ENCODE data around the gene PRMT7.

PRMT7 gene

DNA sequence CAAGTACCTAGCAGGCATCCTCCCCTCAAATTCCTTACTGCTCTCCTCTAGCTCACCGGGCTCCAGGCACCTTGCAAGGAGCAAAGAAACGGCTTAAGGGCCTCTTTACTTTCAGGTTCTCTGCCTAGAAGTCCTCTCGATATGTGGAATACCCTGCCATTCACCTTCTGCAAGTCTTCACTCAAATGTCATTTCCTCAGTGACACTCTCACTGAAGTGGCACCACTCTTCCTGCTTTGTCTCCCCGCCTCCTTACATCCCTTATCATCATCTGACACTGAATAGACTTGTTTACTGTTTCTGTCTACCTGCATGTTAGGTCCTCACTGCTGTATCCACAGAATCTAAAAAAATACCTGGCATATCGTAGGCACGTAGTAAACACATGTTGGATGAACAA lies 1.0 kb upstream of the PRMT7 start:
- no peak for DNase-seq

DNA sequence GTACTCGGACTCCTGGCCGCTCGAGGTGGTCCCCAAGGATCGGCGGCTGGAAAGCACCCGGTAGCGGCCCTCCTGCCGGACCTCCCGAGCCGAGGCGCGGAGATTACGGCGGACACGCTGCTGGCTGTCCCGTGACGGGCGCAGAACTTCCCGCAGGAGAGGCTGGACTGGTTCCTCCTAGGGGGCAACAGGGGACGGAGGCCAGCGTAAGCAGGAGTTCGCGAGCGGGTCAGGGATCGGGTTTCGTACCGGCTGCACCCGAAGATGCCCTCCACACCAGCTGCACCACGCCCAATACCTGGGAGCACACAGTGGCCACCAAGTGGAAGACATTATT lies 414 bp upstream of the PRMT7 start:
- no peak for DNase-seq

DNA sequence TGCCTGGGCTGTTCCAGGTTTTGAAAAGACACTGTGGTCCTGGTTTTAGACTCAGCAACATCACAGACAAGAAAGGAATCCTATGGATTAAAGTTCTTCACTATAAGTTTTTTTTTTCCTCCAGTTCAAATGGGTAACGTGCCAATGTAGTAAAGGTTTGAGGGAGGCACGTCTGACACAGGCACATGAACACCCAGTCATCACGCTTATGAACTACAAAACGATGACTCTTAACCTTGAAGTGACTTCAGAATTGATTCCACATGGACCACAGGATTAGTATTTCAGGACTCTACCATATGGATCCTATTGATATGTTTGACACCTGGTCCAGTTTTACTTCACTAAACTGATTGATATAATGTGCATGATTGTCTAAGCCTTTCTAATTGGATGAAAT lies 2.3 kb downstream of the PRMT7 start:
- no peak for DNase-seq

DNA sequence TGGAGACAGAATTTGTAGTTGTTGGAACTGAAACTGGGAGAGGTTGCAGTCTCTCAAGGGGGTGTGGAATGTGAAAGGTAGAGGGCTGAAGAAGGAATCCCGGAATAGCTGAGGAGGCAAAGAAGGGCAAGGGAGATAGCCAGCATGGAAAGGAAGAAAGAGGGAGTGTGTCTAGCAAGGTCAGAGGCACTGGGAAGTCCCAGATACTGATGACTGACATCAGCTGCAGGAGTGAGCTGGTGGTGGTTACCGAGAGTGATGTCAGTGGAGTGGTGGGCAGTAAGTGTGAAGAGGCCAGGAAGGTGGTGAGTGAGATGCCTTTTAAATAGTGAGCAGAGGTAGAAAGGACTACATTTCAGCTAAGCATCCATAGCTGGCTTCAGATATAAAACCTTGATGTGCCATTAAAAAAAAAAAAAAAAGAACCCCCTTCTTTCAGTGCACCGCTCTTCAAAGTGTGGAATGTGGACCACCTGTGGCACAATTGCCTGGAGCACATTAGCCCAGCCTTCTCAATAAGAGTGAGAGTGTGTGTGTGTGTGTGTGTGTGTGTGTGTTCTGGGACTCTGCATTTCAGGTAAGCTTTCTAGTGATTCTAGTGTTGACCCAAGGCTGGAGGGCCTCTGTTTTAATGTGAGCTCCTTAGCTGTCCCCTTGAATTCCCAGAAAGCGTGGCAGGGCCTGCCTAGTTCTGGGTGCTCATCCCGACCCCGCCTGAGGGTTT lies 8.5 kb downstream of the PRMT7 start:
- peak; percentile 38 for DNase-seq

DNA sequence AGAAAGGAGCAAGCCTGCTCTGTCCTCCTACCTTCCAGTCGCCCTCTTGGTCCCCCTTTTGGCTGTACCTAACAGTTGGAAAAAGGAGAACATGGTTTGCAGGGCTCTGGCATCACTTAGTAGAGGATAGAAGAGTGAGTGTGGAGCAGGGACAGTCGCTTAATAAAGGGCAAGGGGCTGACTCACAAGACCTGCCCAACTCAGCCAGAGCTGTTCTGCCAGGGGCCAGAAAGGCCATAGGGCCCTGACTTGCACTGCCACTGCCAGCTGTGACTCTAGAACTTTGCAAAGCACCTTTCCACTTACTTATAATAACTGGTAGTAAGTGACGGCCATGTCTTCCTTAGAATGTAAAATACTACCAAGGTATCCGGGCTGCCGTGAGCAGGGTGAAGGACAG lies 13.5 kb downstream of the PRMT7 start:
- no peak for DNase-seq

DNA sequence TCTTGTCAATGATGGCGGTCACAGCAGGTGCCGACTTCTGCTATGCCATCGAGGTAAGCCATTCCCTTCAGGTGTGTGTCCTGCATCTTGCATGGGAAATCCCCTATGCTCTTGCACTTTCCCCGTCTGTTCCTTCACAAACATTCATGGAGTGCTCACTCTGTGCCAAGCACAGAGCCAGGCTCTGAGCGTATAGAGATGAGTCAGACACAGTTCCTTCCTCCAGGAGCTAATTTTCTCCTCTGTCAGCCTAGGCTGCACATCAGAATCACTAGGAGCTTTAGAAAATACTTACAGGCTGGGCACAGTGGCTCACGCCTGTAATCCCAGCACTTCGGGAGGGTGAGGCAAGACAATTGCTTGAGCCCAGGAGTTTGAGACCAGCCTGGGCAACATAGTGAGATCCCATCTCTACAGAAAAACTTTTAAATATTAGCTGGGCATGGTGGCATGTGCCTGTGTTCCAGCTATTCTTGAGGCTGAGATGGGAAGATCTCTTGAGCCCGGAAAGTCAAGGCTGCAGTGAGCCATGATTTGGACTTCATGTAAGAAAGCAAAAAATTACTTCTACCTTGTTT lies 14.1 kb downstream of the PRMT7 start:
- no peak for DNase-seq

DNA sequence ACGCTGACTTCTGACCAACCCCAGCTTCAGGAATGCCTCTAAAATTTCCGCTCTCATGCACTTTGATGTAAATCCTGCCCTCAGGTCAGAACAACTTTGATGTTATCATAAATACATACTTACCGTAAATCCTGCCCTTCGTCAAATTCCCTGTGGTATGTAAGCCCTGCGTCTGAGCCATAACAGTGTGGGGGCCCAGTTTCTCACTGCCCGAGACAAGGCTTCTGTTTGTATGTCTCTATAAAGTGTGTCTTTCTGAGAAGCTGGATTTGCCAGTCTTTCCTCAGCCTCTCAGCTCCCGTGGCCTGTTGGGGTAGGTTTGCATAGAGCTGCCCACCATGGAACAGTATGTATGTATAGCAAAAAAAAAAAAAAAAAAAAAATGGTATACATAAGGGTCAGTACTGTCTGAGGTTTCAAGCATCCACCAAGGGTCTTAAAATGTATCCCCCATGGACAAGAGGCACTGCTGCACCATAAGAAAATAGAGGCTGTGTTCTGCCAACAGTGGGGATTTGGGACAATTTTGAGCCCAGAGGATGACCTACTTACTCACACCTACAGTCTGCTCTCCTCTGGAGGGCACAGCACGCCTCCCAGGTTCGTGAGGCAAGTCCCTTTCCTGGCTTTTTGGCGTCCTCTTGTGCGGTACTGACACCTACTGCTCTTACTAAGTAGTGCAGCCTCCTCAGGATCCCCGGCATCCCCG lies 17.5 kb downstream of the PRMT7 start:
- peak; percentile 75 for DNase-seq

DNA sequence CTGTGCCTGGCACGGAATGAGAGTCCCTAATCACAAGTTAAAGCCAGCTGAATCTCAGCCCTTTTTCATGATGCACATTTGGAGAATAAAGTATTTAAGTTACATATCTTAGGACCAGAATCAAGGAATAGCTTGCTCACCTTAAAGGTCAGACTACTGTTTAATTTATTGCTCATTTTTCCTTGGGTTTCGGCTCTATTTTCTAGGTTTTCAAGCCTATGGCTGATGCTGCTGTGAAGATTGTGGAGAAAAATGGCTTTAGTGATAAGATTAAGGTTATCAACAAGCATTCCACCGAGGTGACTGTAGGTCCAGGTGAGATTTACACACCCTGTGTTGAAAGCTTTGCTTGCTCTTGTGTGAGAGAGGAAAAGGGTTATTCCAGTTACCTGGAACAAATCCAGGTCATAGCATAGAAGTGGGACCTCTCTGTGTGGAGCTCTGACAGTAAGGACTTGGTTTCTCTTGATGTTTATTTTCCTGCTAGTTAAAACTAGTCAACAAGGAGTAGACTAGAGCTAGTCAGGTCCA lies 18.1 kb downstream of the PRMT7 start:
- DNase-seq: no peak

DNA sequence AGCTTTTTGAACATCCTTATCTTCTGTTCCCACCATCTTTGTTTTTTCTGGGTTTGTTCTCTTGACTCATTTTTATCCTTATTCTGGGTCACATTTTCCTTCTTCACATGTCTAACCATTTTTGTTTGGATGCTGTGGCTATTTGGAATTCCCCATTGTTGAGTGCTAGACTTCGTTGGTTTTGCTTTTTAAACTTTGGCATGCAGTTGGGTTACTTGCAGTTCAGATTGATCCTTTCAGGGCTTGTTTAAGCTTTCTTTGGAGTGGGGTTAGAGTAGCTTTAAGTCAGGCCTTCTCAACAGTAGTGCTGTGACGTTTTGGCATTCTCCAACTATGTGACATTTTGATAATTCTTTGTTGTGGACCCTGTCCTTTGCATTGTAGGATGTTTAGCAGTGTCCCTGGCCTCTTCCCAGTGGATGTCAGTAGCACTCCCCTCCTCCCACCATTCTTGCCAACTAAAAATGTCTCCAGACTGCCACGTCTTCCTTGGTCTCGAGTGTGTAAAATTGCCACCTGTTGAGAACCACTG lies 21.1 kb downstream of the PRMT7 start:
- no peak for DNase-seq

DNA sequence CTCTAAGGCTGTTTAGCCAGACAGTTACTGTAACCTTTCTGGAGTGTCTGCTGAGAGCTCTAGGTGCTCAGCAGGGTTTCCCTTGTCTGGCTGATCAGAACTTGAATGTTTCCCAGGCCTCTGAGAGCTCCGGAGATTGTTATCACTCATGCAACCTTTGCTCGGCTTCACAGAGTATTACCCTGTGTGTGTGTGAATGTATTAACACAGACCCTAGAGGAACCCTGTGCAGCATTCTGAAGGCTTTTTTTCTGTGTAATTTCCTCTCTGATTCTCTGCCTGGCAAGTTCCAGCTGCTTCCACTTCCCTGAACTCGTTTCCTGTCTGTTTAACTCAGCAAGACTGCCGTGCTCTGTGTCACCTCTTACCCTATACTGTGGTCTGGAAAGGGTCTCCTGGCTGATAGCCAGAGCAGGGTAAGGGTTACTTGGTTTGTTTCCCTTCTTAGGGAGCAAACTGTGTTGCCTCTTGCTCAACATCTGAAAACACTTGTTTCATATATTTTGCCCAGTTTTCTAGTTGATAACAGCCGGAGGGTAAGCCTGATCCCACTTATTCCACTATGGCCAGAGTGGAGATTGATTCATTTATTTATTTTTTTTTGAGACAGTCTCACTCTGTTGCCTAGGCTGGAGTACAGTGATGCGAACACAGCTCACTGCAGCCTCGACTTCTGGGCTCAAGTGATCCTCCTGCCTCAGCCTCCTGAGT lies 21.7 kb downstream of the PRMT7 start:
- no peak for DNase-seq

DNA sequence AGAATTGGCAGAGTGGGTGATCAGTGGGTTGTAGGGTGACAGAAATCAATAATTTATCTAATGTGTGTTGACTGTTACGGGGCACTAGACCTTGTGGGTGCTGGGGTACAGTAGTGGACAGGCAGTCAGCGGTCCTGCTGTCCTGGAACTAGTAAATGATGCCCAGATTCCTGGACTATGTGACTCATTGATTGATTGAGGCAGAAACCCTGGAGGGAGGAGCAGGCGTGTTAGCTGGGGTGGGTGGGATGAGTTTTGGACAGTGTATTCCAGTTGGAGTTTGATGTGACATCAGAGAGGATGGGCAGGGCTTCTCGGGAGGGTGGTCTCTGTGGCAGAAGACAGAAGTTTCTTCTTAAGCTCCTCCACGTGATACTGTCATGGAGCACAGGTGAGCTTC lies 24.4 kb downstream of the PRMT7 start:
- no peak for DNase-seq

DNA sequence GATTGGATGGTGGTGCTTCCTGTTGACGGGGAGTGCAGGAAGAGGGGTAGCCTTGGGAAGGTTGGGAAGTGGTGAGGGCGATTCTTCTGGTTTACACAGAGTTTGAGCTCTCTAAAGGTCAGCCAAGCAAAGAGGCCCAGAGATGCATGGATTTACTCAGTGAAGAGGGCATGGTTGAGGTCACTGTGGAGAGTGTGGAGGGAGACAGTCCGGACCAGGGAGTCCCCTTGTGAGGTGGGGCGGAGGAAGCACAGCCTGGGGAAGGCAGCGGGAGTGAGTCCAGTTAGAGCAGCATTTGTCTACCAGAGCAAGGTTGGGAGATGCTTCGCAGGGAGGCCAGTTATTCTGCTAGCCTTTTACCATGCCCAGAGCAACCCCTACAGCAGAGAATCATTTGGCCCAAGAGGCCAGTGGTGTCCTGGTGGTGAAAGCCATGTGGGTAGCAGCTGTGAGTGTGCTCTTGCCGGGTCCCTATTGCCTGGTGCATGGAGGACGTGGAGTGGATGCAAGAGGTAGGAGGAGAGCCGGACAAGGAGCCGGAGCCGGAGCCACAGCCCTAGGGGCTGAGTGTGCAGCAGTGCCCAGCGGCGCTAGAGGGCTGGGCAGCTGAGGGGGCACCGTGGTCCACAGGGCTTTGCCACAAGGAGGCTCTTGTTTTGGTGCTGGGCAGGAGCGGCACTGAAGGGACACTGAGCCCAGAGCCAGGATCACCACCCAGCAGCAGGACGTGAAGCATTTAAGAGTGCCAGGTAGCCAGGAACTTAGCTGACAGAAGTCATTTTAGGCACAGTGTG lies 27.7 kb downstream of the PRMT7 start:
- DNase-seq: no peak

DNA sequence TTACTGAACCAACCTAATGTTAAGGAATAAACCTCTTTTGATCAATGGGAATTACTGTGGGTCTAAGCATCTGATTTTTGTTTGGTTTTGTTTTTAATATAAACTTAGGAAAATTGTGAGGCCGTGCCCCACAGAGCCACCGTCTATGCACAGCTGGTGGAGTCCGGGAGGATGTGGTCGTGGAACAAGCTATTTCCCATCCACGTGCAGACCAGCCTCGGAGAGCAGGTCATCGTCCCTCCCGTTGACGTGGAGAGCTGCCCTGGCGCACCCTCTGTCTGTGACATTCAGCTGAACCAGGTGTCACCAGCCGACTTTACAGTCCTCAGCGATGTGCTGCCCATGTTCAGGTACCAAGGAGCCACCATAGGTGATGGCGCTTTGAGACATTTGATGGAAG lies 28.4 kb downstream of the PRMT7 start:
- no peak for DNase-seq

DNA sequence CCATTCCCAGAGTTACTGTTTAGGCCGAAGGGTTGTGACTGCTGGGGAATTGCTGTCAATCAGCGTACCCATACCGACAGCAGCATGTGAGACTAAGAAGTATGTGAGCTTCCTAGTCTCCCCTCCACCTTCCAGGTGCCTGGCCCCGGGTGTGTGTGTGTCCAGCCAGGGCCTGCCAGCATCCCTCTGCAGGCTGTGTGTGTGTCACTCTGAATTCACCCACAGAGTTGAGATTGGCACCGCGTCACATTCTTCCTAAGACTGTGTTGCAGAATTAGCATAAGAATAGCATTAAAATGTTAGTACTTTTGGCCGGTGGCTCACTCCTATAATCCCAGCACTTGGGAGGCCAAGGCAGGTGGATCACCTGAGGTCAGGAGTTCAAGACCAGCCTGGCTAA lies 31.8 kb downstream of the PRMT7 start:
- no peak for DNase-seq

DNA sequence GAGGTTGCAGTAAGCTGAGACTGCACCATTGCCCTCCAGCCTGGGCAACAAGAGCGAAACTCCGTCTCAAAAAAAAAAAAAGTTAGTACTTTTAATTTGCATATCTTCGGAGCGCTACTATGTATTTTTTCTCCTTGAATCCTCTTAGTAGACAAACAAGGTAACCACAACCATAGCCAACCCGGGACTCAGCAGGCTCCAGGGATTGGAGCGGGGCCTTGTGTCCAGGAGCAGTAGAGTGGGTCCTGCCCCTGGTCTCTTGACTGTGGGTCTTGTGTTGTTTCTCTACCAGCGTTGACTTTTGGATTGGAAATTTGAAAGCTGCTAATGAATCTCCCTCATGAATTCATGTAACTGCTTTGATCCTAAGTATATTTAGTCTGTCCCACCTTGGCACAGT lies 32.3 kb downstream of the PRMT7 start:
- DNase-seq: no peak

DNA sequence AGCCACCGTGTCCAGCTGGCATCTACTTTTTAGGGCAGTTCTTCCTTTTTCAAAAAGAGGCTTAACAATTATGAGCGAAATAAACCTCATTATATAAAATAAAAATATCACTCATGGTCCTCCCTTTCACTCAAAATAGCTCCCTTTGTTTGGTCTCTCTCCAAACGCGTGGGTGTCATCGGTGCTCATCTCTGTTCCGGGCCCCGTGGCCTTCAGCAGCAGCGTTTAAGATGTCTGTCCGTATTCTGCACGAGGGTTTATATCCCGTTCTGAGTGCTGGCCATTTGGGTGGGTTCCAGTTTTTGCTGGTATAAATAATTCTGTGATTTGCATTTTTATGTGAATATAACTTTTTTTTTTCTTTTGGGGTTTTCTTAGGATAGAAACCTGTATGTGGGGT lies 33.4 kb downstream of the PRMT7 start:
- DNase-seq: no peak

DNA sequence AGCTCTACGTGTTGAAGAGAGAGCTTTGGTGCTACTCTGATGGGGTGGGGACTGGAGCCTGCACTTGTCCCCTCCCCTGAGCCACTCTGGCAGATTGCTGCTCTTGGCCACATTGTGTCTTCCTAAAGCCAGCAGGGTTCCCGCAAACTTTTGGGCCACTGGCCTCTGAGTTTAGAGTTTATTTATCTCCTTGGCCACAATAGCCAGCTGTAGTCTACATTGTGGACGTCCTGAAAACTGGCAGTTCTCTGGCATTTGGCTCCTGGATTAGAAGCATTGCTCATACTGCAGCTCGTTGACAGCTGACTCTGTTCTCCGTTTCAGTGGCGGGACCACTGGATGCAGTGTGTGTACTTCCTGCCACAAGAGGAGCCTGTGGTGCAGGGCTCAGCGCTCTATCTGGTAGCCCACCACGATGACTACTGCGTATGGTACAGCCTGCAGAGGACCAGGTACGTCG lies 34.6 kb downstream of the PRMT7 start:
- DNase-seq: no peak

DNA sequence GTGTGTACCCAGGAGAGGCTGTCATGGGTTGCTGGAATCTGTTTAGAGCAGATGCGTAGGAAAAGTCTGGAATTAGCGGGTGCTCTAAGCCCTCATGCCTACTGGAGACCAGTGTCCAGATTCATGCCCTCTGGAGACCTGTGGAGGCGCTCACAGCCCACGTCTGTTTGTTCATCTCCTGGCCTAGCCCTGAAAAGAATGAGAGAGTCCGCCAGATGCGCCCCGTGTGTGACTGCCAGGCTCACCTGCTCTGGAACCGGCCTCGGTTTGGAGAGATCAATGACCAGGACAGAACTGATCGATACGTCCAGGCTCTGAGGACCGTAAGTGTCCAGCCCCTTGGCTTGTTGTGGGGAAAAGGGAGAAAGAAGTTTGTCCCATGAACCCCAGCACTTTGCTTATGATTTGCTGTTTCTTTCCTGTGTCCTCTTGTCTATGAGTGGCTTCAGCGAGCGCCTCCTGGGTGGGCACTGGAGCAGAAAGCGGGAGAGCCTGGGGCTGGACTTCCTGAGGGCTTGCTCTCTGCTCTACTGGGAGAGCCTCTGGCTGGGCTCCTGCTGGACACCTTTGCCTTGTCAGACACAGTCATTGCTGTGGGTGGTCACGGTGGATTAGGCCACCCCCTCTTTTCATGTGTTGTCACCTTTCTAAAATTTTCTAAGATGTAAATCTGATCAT lies 35.3 kb downstream of the PRMT7 start:
- no peak for DNase-seq

DNA sequence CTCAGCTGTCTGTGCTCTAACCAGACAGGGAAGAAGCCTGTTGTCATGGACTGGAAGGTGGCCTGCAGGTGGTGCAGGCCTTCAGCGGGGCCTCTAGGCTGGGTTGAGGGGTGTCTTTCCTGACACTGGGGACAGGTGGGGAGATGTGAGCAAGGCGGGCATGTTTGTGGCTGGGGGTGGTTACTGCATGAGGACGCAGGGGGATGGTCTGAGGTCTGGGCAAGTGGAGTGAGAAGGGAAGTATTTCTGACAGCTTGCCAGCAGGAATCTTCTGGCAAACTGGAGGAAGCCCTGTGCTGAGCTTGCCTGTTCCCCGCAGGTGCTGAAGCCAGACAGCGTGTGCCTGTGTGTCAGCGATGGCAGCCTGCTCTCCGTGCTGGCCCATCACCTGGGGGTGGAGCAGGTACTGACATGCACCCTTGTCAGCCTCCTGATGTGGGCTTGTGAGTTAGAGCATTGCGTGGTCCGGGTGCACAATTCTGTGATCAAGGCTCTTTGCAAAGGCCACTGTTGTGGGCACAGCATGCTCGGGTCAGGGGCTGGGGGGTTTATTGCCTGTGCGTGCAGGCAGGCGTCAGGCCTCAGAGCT lies 36.2 kb downstream of the PRMT7 start:
- DNase-seq: no peak

DNA sequence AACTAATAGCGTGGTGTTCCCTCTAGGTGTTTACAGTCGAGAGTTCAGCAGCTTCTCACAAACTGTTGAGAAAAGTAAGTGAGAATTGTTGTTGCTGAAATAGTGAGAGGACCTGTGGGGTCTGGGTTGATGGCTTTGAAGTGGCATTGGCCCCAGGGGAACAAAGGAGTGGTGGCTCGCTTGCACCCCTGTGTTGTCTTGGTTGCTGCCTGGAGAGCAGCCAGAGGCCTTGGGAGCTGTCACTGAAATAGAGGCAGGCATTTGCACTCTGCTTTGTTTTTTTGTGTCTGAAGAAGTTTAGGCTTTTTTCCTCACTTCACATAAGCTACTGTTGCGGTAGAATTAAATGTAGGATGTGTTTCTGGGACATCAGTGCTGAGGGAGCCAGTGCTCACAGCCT lies 36.8 kb downstream of the PRMT7 start:
- no peak for DNase-seq

DNA sequence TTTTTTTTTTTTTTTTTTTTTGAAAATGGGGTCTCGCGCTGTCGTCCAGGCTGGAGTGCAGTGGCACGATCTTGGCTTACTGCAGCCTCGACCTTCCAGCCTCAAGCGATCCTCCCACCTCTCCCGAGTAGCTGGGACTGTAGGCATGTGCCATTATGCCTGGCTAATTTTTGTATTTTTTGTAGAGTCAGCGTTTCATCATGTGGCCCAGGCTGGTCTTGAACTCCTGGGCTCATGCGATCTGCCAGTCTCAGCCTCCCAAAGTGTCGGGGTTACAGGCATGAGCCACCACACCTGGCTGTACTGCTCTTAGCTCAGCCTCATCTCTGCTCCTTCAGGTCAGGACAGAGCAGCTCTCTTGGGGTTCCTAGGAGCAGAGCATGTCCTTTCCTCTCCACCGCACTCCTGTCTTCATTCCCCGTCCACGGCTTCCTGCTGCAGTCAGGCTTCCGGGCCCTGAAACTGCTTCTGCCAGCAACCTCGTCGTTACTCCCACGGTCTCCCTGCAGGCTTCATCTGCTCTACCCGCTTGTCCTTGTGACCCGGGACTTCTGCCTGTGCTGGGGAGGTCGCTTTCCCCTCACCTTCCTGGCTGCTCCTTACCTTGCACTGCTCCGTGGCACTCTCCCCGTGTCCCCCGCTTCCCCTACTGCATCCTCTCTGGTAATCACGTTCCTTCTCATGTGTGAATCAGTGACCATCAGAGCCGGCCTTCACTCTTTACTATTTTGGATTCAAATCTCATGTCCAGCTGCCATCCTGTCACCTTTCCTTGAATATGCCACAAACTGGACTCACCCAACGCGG lies 38.0 kb downstream of the PRMT7 start:
- DNase-seq: no peak

All from kidney glomerular epithelial cell (primary cell).